GM21723 (cell line): ENCODE results near the gene TTC3.

ENCODE experiments used
- ATAC-seq: cut with Tn5 transposase; IDR thresholded peaks from one replicate; pipeline ENCODE4 v1.9.1; 2021; ENCODE audit warnings: mild to moderate bottlenecking, moderate library complexity; ENCODE audit not compliant: unreplicated experiment

Gene TTC3

GRCh38 chr21:37188825-37189224, 115.8 kb downstream of the TTC3 start:
- ATAC-seq = no peak

DNA sequence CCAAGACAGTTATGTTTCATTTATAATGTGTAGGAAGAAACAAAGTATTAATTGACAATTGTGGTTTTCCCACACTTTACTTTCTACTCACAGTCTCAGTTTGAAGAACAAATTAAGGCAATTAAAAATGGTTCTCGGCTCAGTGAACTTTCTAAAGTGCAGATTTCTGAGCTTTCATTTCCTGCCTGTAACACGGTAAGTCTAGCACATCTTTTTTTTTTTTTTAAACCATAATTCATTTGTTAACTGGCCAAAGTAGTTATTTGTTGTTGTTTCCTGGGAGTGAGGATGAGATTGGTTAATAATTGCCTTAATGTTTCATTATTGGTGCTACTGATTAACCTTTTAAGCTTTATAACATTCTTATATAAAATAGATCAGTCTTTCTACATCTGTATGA, 119.0 kb downstream of the TTC3 start:
- ATAC-seq = no peak

GRCh38 chr21:37193006-37193405, 120.0 kb downstream of the TTC3 start:
- no peak for ATAC-seq

DNA sequence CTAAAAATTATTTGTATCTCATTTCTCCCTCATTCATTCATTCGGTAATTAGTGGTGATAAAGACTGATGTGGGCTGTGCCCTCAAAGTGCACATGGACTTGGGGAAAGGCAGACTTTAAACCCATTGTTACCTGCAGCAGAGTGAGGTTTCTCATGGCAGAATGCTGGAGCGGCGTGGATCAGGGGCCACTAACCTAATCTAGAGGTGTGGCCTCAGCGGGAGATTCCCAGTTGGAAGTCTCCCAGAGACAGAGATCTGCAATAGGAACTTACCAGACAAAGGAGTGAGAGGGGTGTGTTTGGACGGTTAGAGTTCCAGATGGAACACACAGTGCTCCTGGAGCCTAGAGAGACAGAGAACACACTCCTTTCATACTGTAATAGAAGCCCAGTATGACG, 120.6 kb downstream of the TTC3 start:
- no peak for ATAC-seq

DNA sequence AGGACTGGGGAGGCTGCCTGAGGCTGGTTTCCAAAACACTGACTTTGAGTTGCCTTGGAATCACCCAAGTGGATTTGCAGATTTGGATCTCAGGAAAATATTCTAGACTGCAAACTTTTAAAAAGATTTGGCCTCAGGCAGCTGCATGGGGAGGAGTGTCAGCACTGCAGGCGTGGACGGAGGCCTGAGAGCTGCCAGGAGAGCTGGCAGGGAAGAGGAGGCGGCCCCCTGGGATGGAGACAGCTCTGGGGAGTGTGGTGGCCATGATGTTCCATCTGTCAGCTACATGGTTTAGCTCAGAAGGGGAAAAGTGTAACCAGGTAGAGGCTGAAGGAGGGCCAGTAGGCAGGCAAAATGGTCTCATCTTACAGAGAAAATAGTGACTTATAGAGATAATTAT, 122.0 kb downstream of the TTC3 start:
- no peak for ATAC-seq

DNA sequence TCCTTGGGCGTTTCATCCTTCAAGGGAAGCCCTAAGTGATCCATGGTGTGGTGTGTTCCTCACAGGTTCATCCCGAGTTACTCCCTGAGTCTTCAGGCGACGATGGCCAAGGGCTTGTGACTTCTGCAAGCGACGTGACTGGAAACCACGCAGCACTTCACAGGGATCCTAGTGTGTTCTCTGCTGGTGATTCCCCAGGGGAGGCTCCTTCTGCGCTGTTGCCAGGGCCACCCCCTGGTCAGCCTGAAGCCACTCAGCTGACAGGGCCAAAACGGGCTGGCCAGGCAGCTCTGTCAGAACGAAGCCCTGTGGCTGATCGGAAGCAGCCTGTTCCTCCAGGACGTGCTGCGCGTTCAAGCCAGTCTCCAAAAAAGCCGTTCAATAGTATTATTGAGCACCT, 122.6 kb downstream of the TTC3 start:
- ATAC-seq = no peak

- no peak for ATAC-seq
Measured at GRCh38 chr21:37196847-37197246, 123.8 kb downstream of the TTC3 start.

DNA sequence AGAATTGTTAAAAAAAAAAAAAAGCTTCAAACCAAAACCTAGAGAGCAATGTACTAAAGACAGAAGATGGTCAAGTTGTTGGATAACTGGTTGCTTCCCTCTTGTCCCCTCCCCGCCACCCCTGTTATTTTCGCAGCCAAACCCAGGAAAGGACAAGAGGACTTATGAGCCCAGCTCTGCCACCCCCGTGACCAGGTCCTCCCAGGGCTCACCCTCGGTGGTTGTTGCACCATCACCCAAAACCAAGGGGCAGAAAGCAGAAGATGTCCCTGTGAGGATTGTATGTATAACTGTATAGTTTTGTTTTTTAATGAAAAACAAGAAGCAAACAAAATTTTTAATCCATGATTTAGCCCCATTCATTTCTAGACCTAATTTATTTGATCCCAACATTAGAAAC, 124.7 kb downstream of the TTC3 start:
- no peak for ATAC-seq

DNA sequence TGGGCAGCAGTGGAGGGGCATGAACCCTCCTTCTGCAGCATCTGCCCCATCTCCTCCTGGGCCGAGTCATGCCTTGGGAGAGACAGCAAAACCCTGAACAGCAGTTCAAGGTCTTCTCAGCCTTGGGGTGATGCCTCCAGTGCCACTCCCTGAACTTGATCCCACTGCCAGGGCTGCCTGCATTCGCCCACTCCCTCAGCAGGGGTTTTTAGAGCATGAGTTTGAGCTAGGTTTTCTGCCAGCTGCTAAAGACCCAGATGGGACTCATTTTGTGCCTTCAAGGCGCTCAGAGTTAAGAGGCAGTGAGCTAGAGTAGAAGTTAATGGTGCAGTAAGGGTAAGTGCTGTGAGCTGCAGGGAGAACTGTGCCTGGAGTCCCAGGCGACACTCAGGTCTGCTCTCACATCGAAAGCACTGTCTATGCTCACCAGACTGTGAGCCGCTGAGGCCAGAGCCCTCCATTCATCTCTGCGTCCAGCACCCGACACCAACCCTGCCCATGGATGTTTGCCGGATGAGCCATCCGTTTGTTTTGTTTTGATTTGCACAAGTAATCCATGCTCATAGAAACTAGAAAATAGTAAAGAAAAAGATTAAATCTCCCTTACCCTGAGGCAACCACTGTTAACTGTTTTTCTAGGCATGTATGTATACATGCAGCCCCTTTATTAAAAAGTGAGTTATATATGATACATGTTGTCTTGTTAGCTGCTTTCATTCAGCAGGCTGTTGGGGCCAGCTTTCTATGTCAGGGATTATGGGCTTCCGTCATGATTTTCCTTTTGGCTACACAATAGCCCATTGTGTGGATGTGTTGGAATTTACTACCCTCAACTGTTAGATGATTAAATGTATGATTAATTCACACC, 126.2 kb downstream of the TTC3 start:
- no peak for ATAC-seq

- no peak for ATAC-seq
Measured at GRCh38 chr21:37200641-37201480, 127.8 kb downstream of the TTC3 start.

GRCh38 chr21:37202221-37203110, 129.4 kb downstream of the TTC3 start:
- no peak for ATAC-seq

GRCh38 chr21:37204580-37204979, 131.5 kb downstream of the TTC3 start:
- ATAC-seq = no peak

DNA sequence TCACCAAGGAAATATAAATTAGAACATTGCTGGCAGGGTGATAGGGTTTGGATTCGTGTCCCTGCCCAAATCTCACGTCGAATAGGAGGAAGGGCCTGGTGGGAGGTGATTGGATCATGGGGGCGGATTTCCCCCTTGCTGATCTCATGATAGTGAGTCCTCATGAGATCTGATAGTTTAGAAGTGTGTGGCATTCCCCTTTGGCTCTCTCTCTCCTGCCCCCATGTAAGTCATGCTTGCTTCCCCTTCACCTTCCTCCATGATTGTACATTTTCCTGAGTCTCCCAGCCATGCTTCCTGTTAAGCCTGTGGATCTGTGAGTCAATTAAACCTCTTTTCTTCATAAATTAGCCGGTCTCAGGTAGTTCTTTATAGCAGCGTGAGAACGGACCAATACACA, 133.4 kb downstream of the TTC3 start:
- ATAC-seq = no peak

DNA sequence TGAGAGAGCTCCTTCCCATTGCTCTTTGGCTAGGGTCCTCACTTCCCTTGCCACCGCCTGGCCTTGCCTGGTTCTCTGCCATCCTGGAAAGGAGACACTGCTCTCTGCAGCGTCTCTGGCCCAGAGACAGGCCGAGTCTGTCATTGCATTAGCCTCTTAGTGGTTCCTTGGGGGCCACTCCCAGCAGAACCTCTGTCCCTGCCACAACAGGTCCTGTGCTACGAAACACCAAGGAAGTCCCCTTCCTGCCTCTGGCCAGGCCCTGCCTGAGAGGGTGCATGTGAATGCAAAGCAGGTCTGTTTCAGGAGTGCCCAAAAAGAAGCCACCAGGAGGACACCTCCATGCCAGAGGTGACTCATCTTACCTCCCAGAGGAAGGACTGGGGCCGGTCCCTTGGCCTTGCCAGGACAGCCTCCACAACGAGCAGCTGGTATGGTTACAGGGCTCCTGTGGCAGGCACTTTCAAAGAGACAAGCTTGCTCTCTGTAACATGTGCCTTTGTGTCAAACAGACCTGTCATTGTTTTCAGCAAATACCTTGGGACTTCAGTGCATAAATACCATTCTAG, 134.5 kb downstream of the TTC3 start:
- ATAC-seq = peak; percentile 57

- ATAC-seq = peak; percentile 61
Measured at GRCh38 chr21:37208056-37208721, 135.1 kb downstream of the TTC3 start.

DNA sequence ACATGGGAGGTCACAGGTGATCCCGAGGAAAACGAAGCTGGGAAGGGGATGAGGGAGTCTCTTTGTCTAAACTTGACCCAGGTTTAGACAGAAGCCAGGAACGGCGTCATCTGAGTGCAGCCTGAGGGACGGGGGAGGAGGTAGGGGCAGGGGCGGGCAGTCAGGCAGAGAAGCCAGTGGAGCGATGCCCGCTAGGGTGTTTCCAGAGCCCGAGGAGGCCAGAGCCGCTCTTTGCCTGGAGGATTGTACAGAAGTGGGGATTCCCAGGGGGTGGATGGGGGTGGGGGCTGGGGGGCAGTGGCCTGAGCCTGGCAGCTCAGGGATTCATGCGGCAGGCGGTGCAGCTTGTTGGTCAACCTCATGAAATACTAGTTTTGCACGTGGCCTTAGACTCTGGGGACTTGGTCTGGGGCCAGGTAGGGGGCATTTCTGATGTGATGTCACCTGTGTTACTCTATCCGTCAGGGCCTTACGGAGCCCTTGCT, 135.7 kb downstream of the TTC3 start:
- ATAC-seq = peak; percentile 41

DNA sequence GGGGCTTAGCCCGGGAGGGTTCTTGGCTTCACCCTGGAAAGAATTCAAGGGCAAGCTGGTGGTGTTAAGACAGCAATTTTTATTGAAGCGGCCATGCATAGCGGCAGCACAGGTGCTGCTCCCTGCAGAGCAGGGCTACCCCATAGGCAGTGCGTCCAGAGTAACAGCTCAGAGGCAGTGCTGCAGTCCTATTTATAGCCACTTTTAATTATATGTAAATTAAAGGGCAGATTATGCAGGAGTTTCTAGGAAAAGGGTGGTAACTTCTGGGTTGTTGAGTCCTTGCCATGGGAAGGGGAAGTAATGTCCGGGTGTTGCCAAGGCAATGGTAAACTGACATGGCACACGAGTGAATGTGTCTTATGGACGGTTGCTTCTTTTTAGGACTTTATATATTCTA, 137.1 kb downstream of the TTC3 start:
- ATAC-seq = no peak

DNA sequence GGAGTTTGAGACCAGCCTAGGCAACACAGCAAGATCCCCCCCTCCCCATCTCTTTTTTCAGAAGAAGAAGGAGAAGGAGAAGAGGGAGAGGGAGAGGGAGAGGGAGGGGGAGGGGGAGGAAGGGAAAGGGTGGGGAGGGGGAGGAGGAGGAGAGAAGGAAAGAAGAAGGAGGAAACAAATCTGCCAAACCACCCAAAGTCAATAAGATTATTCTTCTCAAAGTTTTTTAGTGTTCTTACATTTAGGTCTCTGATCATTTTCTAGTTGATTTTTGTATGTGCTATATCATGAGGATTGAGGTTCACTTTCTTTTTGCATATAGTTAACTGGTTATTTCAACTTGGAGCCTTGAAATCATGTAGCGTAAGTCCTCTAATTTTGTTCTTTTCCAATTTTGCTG, 137.7 kb downstream of the TTC3 start:
- no peak for ATAC-seq

GRCh38 chr21:37214952-37215351, 141.9 kb downstream of the TTC3 start:
- ATAC-seq = no peak
